HEK293T (cell line): ENCODE data around the gene CD47.

Source experiments
- CTCF ChIA-PET: fragments of 350-600 bp; formaldehyde crosslinking; extraction: SDS; loops from one replicate; lab custom pipeline; 2021; ENCODE audit warnings: antibody characterized with exemption, inconsistent platforms; lab: Yijun Ruan, JAX
- POLR2A ChIA-PET: fragments of 350-600 bp; formaldehyde crosslinking; extraction: SDS; loops from one replicate; lab custom pipeline; 2020; ENCODE audit warnings: antibody characterized with exemption, inconsistent platforms; lab: Yijun Ruan, JAX
- DNase-seq: peaks from one replicate; pipeline ENCODE4 v3.0.0; 2012; ENCODE audit warnings: mixed read lengths; ENCODE audit errors: extremely low spot score
- ARNT ChIP-seq: fragments of 450-650 bp; IDR thresholded peaks from 2 replicates; pipeline ENCODE4 v1.6.1; 2017; ENCODE audit warnings: mild to moderate bottlenecking
- BHLHE40 ChIP-seq: fragments of 450-650 bp; IDR thresholded peaks from 2 replicates; pipeline ENCODE4 v1.6.1; 2016; ENCODE audit warnings: mild to moderate bottlenecking, moderate library complexity, borderline replicate concordance
- CTBP1 ChIP-seq: fragments of 450-650 bp; IDR thresholded peaks from 2 replicates; pipeline ENCODE4 v1.6.1; 2016; ENCODE audit warnings: borderline replicate concordance
- ELF4 ChIP-seq: fragments of 450-650 bp; IDR thresholded peaks from 2 replicates; pipeline ENCODE4 v1.6.1; 2017; ENCODE audit warnings: antibody characterized with exemption
- FOXA1 ChIP-seq: fragments of 450-650 bp; IDR thresholded peaks from 2 replicates; pipeline ENCODE4 v1.6.1; 2016; ENCODE audit warnings: mild to moderate bottlenecking
- FOXK2 ChIP-seq: fragments of 450-650 bp; IDR thresholded peaks from 2 replicates; pipeline ENCODE4 v1.6.1; 2016; ENCODE audit warnings: mild to moderate bottlenecking
- FOXM1 ChIP-seq: fragments of 450-650 bp; IDR thresholded peaks from 2 replicates; pipeline ENCODE4 v1.6.1; 2017; ENCODE audit warnings: mild to moderate bottlenecking, borderline replicate concordance
- HDGF ChIP-seq: fragments of 450-650 bp; IDR thresholded peaks from 2 replicates; pipeline ENCODE4 v1.6.1; 2017; ENCODE audit warnings: antibody characterized with exemption, borderline replicate concordance
- L3MBTL2 ChIP-seq: fragments of 450-650 bp; conservative IDR thresholded peaks from 2 replicates; pipeline ENCODE4 v1.6.1; 2016; ENCODE audit warnings: mild to moderate bottlenecking
- LEF1 ChIP-seq: fragments of 450-650 bp; IDR thresholded peaks from 2 replicates; pipeline ENCODE4 v1.6.1; 2017; ENCODE audit warnings: mild to moderate bottlenecking, borderline replicate concordance
- NFRKB ChIP-seq: fragments of 450-650 bp; IDR thresholded peaks from 2 replicates; pipeline ENCODE4 v1.6.1; 2016; ENCODE audit warnings: mild to moderate bottlenecking, moderate library complexity
- SP1 ChIP-seq: fragments of 450-650 bp; IDR thresholded peaks from 2 replicates; pipeline ENCODE4 v1.6.1; 2017
- SUZ12 ChIP-seq: fragments of 450-650 bp; IDR thresholded peaks from 2 replicates; pipeline ENCODE4 v1.6.1; 2016; ENCODE audit warnings: mild to moderate bottlenecking
- TARDBP ChIP-seq: fragments of 450-650 bp; IDR thresholded peaks from 2 replicates; pipeline ENCODE4 v1.6.1; 2016
- ZNF384 ChIP-seq: fragments of 450-650 bp; IDR thresholded peaks from 2 replicates; pipeline ENCODE4 v1.6.1; 2016
- TF ChIP-seq, protein P1 (sequence below): fragments of 450-650 bp; IDR thresholded peaks from 2 replicates; pipeline ENCODE4 v1.6.1; 2016

The CD47 gene

DNA sequence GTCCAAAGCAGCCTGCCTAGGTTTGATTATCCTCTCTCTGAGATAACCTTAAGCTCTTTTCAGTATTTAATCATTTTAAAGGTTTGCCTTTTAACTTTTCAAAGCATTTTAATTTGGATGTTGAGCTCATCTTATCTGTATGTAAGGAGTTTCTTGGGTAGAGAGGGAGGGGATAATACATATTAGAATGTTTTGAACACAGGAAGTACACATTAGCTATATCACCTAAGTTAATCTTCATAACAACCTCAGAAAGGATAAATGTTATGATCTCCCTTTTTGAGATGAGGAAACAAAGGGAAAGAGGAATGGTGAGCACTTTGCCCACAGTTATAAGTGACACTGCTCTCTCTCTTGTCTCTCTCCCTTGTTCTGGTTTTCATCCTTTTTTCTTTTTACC lies 2.2 kb upstream of the CD47 start:
- CTCF ChIA-PET: no interaction called here
- POLR2A ChIA-PET: no interaction called here
- DNase-seq: no peak
- TF ChIP-seq FOXM1 (no peak), CTBP1 (no peak), SUZ12 (no peak), ARNT (no peak), ELF4 (no peak), HDGF (no peak), SP1 (no peak), FOXA1 (no peak), L3MBTL2 (no peak), BHLHE40 (no peak), ZNF384 (no peak), NFRKB (no peak), LEF1 (no peak), FOXK2 (no peak), TARDBP (no peak)
- TF ChIP-seq, protein P1, sequence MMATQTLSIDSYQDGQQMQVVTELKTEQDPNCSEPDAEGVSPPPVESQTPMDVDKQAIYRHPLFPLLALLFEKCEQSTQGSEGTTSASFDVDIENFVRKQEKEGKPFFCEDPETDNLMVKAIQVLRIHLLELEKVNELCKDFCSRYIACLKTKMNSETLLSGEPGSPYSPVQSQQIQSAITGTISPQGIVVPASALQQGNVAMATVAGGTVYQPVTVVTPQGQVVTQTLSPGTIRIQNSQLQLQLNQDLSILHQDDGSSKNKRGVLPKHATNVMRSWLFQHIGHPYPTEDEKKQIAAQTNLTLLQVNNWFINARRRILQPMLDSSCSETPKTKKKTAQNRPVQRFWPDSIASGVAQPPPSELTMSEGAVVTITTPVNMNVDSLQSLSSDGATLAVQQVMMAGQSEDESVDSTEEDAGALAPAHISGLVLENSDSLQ: no peak

DNA sequence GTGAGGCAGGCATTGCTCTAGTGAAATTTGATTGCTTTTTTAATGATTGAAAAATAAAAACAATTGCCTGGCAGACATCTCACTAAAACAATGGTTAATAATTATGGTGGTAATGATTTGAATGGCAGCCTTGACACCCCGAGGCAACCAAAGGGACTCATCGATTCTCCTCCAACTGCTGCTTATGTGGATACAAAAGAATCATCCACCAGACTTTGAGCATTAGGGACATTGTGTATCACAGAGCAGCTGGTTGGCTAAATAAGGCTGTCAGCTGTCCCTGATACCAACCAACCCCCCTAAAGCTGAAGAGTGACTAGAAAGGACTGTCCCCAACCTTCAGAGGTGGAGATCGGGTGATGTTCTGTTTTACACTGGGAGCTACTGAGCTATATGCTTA lies 1.7 kb upstream of the CD47 start:
- ChIA-PET CTCF (no interaction called here), POLR2A (no interaction called here)
- TF ChIP-seq L3MBTL2: no peak
- TF ChIP-seq, protein P1: no peak
- no peak for TF ChIP-seq CTBP1
- no peak for TF ChIP-seq TARDBP
- no peak for TF ChIP-seq LEF1
- no peak for TF ChIP-seq SUZ12
- TF ChIP-seq SP1: no peak
- TF ChIP-seq NFRKB: no peak
- TF ChIP-seq FOXA1: no peak
- no peak for TF ChIP-seq HDGF
- no peak for TF ChIP-seq ELF4
- TF ChIP-seq ARNT: no peak
- TF ChIP-seq FOXK2: no peak
- no peak for DNase-seq

DNA sequence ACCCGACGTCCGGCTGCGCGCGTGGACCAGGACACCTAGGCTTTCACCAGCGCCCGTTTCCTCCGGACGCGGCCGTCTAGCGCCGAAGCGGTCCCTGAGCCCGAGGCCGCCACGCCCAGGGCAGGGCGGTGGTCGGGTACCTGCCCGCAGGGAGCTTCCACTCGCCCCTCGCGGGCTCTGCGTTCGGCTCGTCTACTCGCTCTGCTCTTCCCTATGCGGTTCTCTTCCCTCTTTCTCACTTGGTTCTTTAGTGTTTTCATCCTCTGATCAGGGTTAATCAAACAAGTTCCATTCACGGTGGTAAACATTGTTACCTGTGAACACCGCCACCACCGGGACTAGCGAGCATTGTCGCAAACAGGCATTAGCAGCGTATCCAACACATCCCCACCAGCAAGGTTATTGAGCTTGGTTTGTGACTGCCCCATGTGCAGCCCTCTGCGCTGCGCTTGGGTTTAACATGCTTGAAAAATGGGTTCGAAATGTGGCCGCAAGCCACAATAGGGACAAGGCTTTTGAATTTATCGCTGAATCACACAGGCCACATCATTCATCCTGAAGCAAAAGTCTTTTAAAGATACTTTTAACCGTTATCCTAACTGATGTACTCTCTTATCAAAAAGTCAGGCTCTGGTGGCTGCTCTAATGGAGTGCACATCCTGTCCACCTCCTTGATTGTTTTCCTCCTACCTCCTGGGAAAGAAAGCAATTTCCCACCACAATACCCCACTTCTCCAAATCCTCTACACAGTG lies 843 bp upstream of the CD47 start:
- DNase-seq: no peak
- TF ChIP-seq FOXA1 (no peak), ZNF384 (no peak), ARNT (no peak), L3MBTL2 (no peak)
- ChIA-PET CTCF (no interaction called here), POLR2A (no interaction called here)

DNA sequence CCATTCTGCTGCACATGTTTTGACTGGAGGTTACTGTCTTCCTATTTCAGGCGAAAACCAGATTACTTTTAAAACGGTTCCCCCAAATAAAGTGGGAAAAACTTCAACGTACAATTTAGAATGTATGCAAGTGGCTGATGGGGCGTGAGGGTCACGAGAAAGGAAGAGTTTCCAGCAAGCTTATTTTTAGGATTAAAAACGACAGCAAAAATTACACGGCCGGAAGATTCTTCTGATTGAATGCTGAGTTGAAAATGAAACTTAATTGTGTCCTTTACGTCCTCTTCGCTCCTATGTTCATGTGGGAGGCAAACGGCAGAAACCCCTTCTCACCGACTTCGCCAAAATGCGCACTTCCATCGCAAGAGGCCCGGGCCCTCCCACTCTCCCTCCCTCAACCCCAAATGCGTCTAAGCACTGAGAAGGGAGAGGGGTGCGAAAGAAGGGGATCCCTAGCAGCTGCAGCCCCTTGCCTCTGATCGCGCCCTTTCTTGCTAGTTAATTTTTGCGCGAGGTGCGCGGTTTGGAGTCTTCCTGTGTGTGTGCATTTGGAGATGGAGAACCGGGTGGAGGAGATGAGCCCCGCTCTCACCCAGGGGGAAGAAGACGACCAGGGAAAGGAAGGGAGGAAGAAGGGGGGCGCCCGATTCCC lies 656 bp downstream of the CD47 start:
- TF ChIP-seq CTBP1 (0 out of 2 replicates have a peak, but pooled peaks have one; percentile 9), FOXA1 (no peak), LEF1 (no peak), FOXK2 (no peak), L3MBTL2 (peak; percentile 58), HDGF (no peak), SUZ12 (no peak)
- CTCF ChIA-PET: no interaction called here
- no peak for DNase-seq
- POLR2A ChIA-PET: no interaction called here

DNA sequence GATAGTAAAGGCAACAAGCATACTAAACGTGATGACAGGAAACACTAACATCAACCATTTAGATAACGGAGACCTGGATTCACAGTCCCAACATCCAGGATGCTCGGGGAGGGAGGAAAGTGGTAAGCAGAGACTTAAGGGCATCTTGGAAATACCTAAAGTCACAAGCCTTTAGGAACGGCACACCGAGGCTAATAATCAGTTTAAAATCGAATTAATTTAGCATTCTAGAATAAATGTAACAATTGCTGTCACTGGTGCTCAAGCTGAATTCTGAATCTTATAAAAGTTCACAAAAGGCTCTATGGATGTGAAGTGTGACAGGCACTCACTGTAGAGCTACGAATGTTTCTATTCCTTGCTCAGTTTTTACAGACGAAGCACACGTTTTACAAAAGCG lies 1.3 kb downstream of the CD47 start:
- CTCF ChIA-PET: interaction anchor here (0.6 kb wide), 1 partner anchor 660 kb away, joined by 4 read pairs; no protein-coding TSS in a partner anchor
- POLR2A ChIA-PET: no interaction called here
- no peak for DNase-seq
- TF ChIP-seq ZNF384: no peak
- no peak for TF ChIP-seq ARNT
- no peak for TF ChIP-seq FOXA1
- no peak for TF ChIP-seq HDGF
- TF ChIP-seq ELF4: no peak
- no peak for TF ChIP-seq TARDBP
- TF ChIP-seq NFRKB: no peak
- TF ChIP-seq CTBP1: no peak
- TF ChIP-seq SUZ12: no peak
- no peak for TF ChIP-seq LEF1
- TF ChIP-seq SP1: no peak
- TF ChIP-seq, protein P1: no peak

DNA sequence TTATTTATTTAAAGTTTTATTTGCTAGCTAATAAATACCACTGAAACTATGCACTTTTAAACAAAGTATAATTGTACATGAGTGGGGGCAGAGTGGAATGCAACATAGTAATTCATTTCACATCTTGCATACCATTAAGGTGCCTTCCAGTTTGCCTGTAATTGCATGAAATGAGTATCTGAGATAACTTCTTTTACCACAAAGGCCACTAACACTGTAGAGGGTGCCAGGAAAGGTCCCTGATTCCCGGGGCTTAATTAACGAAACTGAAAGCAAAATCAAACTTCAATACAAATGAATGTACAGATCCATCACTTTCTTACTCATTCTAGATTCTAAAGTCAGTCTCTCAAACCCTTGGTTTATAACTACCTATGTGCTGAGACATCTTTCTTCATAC lies 2.1 kb downstream of the CD47 start:
- TF ChIP-seq TARDBP (no peak), SP1 (no peak), FOXK2 (no peak), L3MBTL2 (no peak), NFRKB (no peak), FOXM1 (no peak)
- DNase-seq: no peak
- CTCF ChIA-PET: no interaction called here
- POLR2A ChIA-PET: no interaction called here
